Measurements from ENCODE around the gene PLXDC1.
"Not testable (repeated sequence)": the region's sequence is repeated elsewhere in the genome, so short reads cannot be mapped to it uniquely, and the experiment has no call there.

PLXDC1 gene

DNA sequence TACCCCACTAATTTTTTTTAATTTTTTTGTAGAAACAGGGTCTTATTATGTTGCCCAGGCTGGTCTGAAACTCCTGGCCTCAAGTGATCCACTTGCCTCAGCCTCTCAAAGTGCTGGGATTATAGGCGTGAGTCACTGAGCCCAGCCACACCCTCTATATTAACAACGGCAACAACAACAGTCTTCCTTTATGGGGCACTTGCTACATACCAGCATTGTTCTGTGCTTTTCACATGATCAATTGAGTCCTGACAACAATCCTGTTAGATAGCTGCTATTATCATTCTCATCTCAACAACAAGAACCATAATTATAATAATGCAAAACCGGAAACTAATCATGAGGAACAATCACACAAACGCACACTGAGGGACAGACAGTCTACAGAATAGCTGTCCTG, 27.1 kb upstream of the PLXDC1 start:
- no peak for DNase-seq

DNA sequence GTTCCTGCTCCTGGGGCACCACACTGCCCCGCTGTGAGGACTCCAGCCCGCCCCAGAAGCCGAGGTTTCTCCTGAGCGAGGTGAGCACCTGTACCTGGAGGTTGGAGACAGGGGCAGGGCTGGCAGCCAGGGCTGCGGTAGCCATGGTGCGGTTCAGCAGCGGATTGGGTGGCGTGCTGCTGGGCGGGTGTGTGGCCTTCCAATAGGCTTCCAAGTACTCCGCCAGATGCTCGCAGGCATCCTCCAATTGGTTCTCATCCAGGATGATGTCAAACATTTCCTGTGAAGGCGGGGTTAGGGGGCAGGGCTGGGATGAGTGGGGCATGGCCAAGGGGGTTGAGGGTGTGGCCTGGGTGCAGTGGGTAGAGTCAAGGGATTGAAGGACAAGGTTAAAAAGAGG, 25.8 kb upstream of the PLXDC1 start:
- DNase-seq = no peak

DNA sequence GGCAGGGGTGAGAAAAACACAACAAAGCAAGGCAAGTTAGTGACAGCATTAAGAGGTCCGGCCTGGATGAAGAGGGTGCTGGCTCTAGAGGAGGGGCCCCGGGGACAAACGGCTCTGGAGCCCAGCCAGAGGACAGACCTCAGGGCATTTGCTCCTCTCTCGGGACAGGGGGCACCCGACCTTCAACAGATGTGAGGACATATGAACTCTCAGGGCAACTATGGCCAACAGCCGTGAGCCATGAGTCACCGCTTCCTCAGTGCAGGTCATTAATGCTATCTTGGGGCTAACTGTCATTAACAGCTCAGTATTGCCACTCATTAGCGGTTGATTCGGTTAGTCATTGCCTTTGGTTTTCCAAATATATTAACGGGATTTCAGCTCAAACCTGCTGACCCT, 24.3 kb upstream of the PLXDC1 start:
- DNase-seq = no peak

- DNase-seq = peak; percentile 37
These were observed 23.7 kb upstream of the PLXDC1 start for GRCh38 chr17:39174920-39175694.

DNA sequence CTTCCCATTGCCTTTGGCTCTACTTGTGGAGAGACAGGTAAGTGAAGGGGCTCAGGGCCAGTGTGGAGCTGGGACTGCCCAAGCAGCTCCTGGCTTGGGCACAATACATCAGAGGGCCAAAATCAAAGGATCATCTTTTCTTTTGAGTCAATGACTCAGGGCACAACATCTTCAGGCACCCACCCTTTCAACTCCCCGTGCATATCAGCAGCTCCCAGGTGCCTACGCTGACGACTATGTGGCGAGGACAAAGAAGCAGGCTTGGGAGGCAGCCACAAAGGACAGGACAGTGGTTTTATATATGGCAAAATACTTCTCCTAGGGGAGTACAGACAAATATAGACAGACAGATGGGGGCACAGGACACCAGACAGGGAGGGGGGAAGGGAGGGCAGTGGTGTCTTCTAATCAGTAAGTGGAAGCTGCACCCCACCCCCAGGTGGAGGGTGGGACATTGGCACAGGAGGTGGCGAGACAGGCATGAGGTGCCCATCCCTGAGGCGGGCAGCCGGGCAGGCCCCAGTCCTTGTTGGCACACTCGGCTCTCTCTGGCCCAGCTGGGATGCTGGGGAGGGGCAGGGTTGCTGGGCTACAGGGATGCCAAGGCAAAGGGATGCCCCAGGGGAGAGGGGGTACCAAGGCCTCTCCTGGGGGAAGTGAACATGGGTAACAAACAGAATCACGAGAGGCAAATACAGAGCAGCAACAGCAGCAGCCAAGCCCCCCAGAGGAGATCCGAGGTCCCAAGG, 22.3 kb upstream of the PLXDC1 start:
- no peak for DNase-seq

DNA sequence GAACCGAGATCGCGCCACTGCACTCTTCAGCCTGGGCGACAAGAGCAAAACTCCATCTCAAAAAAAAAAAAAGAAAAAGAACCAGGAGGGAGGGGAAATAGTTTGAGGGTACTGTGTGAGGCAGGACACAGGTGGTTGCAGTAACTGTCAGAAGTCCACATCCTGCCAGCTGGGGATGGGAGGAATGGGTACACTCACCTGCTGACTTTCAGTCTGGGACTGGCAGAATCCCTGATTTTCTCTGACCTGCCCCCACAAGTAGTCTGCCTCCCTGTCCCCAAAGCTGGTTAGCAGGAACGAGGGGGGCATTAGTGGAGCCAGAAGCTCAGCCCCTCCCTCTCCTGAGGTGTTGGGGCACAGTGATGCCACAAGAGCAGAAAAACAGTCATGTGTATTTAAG, 21.6 kb upstream of the PLXDC1 start:
- no peak for DNase-seq

GRCh38 chr17:39171933-39172332, 20.5 kb upstream of the PLXDC1 start:
- DNase-seq = no peak

DNA sequence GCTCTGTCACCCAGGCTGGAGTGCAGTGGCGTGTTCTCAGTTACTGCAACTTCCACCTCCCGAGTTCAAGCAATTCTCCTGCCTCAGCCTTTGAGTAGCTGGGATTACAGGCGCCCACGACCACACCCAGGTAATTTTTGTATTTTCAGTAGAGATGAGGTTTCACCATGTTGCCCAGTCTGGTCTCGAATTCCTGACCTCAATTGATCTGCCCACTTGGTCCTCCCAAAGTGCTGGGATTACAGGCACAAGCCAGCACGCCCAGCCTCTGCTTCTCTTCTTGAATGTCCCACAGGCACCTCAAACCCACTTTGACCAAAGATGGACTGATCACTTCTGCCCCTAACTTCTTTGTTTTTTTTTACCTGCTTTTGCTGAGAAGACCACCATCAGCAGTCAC, 19.1 kb upstream of the PLXDC1 start:
- no peak for DNase-seq

DNA sequence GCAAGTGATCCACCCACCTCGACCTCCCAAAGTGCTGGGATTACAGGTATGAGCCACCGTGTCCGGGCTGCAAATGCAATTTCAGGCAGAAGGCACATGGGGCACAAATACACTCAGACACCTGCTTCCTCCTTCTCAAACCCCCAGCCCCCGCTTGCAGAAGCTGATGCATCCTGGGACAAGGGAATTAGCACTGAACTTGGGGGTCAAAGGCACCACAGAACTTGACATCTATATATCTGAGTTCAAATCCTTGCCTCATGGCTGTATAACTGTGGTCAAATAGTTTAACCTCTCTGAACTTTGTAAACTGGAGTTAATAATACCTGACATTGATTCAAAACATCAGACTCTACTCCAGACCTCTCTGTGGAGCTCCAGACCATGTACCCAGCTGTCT, 18.7 kb upstream of the PLXDC1 start:
- DNase-seq = no peak

DNA sequence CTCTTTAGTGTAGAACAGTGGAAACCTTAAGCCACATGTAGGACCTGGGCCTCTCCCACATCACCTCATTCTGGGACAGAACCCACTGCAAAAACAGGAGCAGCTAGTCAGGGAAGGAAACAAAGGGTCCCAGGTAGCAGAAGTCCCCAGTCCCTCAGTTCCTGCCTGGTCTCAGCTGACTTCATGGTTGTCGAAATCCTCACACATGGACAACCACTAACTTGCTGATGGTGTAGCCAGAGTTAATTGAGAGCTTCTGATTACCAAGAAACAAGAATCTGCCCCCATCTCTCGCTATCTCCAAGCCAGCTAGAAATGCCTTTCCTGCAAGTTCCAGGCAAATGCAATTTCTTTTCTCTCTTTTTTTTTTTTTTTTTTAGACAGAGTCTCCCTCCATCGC, 18.1 kb upstream of the PLXDC1 start:
- no peak for DNase-seq

- DNase-seq = no peak
These were observed 17.7 kb upstream of the PLXDC1 start for GRCh38 chr17:39169101-39169500.

- not testable (repeated sequence) for DNase-seq
These were observed 17.1 kb upstream of the PLXDC1 start for GRCh38 chr17:39168503-39168902.

- no peak for DNase-seq
These were observed 16.0 kb upstream of the PLXDC1 start for GRCh38 chr17:39167476-39167875.

DNA sequence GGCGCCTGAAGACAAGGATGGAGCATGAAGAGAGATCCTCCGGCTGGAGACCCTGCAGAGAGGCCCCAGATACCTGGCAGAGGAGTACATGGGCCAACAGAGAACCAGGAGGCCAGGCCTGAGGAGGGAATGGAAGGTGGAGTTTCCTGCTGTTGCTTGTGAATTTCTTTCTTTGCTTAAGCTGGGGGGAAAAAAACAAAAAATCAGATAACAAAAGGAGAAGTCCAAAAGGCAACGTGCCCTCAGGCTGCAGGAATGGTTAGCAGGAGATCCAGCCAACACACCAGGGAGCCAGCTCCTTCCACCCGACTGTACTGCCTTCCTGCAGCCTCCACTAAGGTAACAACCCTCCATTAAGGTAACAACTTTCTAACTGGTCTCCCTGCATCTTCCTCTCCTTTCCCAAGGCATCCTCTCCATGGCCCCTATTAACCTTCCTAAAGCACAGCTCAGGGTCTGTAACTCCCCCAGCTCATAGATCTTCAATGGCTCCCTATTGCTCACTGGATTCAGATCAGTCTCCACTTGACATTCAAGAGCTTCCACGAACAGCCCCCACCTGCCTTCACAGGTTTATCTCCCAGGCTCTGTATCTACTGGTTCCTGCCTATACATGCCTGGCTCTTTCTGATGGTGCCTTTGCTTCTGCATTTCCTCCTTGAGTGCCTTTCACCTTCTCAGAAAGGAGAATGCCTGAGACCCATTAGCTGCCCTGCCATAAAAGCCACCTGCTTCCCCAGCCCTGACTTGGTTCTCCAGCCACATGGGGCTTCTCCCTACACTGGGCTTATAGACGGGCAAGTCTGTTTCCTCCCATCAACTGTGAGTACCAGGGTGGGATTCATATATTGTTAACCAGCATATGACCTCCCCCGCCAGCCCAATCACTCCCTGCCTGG, 15.2 kb upstream of the PLXDC1 start:
- peak; percentile 45 for DNase-seq

DNA sequence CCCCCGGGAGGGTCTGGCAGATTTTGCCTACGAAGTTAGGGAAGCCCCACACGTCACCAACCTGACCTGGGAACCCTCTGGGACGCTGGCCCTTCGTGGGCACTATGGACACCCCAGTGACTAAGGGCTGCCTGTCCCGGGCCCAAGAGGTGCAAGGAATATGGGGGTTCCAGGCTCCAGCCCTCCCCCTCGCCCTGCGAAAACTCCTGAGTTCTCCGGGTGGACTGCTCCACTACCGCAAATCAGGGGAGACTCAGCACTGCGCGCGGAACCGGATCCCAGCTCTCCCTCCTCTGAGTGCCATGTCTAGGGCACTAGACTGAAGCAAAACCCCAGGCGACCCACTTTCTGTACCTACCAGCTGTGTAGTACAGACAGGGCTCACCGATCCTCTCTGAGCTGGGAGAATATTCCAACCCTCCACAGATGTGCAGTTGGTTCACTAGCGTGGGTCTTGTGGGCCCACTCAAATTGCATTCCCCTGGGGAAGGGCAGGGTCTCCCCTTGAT, 14.5 kb upstream of the PLXDC1 start, which contains the start of gene ARL5C:
Gene ARL5C, minus strand, starts transcription at position 321 of the 509 bp plus-strand sequence. CDS start 401 bp downstream, outside the sequence.
- DNase-seq = no peak

GRCh38 chr17:39165178-39165840, 13.9 kb upstream of the PLXDC1 start:
- DNase-seq = no peak

GRCh38 chr17:39164675-39165143, 13.3 kb upstream of the PLXDC1 start:
- DNase-seq = no peak

GRCh38 chr17:39161962-39162361, 10.5 kb upstream of the PLXDC1 start:
- DNase-seq = no peak

DNA sequence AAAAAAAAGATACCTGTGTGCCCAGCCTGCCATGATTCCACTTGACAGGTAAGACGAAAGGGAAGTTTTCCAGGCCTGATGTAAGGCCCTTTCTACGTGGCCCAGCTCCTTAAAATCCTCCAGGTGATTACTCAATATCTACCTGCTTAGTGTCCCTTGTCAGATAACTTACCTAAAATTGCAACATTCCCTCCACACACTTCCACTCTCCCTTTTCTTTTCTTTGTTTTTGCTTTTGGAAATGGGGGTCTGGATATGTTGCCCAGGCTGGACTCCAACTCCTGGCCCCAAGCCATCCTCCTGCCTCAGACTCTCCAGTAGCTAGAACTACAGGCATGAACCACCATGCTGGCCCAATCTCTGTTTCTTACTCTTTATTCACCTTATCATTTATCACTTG, 7.2 kb upstream of the PLXDC1 start:
- DNase-seq = no peak

GRCh38 chr17:39156491-39156890, 5.1 kb upstream of the PLXDC1 start:
- DNase-seq = no peak

DNA sequence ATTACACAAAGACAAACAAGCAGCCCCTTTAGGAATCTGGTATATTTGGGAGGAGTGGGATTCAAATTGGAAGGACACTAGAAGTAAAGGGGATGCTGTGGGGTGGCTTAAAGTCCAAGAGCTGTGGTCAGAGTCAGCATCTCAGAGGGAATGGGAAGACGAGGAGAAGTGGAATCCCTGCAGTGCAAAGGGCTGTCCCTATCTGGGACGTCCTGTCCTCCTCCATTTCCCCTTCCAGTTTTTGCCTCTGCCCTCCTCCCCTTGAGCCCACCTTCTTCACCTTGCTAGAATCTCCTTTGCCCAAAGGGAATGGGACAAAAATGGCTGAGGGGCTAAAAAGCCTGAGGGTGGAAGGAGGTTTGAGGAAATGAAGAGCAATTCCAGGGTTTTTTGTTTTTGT, 4.2 kb upstream of the PLXDC1 start:
- no peak for DNase-seq

DNA sequence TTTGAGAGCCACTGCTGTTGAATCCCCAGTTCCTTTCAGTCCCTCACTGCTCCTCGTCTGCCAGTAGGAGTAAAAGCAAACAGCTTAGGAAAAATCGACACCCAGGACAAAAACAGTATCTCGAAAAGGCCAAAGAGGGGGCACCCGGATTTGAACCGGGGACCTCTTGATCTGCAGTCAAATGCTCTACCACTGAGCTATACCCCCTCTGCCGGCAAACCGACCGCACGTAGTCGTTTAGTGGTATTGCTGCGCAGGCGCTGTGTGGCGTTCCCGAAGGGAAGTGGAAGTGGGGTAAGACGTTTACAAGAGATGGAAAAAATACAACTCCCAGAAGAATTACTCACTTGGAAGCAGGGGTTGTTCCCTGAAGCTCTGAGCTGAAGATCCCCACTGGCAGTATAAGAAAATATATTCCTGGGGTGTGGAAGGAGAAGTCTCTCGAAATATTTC, 2.2 kb upstream of the PLXDC1 start:
- DNase-seq = peak; percentile 71
